ENCODE measurements around the gene CTSZ.
"Not testable (repeated sequence)": the region's sequence is repeated elsewhere in the genome, so short reads cannot be mapped to it uniquely, and the experiment has no call there.

CTSZ gene

DNA sequence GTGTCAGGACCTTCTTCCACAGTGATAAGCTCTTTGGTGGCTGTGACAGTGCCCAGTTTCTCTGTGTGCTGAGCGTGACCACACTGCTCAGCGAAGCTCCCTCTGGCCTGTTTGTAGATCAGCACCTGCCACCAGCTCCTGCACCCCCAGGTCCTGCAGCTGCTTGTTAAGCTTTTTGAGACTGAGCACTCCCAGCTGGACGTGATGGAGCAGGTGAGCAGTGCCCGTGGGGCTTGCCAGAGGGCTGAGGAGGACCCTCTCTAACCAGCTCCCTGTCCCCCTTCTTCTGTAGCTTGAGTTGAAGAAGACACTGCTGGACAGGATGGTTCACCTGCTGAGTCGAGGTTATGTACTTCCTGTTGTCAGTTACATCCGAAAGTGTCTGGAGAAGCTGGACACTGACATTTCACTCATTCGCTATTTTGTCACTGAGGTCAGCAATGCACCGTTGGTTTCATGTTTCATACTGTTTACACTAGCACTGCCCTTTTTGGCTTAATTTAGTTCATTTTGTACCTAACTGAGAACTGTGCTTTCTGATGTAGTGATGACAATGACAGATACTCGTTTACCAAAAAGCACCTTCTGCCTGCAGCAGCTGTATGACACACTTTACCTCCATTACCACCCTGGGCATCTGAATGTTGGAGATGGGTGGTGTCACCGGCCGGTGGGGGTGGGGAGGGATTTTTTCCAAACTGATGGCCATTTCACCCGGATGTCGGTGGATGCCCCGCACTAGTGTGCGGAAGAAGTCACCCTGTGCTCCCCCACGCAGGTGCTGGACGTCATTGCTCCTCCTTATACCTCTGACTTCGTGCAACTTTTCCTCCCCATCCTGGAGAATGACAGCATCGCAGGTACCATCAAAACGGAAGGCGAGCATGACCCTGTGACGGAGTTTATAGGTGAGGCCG lies 13.5 kb downstream of the CTSZ start:
- in situ Hi-C loops (cut with MboI; ENCODE audit: low sequenced_read_pairs): no loop called here
- no peak for DNase-seq (ENCODE audit: low spot score in 2 of 2)
- H3K27me3 ChIP-seq (ENCODE audit: low read depth): no peaks in the 10 kb centered on the region
- no peaks in the 10 kb centered on the region for H3K9me3 ChIP-seq
- no peak overlapping the region for H3K4me3 ChIP-seq
- H3K4me1 ChIP-seq: no peaks in the 10 kb centered on the region
- peaks cover 94% of the 10 kb centered on the region for H3K36me3 ChIP-seq (replicated peaks)

DNA sequence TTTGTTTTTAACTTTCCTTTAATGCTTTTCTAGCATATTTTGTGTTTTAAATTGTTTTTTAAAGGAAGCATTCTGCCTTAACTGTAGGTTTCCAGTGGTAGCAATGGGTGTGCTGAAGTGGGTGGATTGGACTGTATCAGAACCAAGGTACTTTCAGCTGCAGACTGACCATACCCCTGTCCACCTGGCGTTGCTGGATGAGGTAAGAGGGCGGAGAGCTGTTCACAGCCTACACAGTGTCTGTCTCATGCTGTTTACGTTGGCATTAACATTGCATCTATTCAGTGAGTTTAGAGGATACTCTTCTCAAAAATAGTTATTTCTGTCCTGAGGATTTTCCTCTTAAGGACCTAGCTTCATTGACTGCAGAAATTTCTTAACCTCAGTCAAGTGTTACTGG lies 14.1 kb downstream of the CTSZ start:
- Histone ChIP-seq H3K9me3 (no peaks in the 10 kb centered on the region), H3K36me3 (replicated peaks) (peaks cover 98% of the 10 kb centered on the region), H3K4me1 (no peaks in the 10 kb centered on the region), H3K4me3 (no peak overlapping the region), H3K27me3 (ENCODE audit: low read depth) (no peaks in the 10 kb centered on the region)
- in situ Hi-C loops (cut with MboI; ENCODE audit: low sequenced_read_pairs): no loop called here
- no peak for DNase-seq (ENCODE audit: low spot score in 2 of 2)

DNA sequence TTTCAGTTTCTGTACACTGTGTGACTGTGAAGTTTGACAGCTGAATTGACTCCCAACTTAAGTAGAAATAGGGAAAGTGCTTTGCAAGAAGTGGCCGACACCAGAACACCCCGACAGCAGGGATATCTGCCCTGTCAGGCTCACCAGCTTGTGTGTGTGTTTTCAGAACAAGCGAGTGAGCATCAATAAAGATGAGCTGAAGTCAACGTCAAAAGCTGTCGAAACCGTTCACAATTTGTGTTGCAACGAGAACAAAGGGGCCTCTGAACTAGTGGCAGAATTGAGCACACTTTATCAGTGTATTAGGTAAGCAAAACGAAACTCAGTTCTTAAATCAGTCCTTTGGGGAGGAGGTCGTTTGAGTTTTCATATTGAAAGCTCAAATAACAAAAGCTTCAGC lies 15.3 kb downstream of the CTSZ start:
- Histone ChIP-seq H3K9me3 (no peaks in the 10 kb centered on the region), H3K4me1 (no peaks in the 10 kb centered on the region), H3K36me3 (replicated peaks) (peaks cover 98% of the 10 kb centered on the region), H3K4me3 (no peak overlapping the region), H3K27me3 (ENCODE audit: low read depth) (no peaks in the 10 kb centered on the region)
- in situ Hi-C loops (cut with MboI; ENCODE audit: low sequenced_read_pairs): no loop called here
- DNase-seq (ENCODE audit: low spot score in 2 of 2): peak in 1 of 2 experiments; percentile 1

DNA sequence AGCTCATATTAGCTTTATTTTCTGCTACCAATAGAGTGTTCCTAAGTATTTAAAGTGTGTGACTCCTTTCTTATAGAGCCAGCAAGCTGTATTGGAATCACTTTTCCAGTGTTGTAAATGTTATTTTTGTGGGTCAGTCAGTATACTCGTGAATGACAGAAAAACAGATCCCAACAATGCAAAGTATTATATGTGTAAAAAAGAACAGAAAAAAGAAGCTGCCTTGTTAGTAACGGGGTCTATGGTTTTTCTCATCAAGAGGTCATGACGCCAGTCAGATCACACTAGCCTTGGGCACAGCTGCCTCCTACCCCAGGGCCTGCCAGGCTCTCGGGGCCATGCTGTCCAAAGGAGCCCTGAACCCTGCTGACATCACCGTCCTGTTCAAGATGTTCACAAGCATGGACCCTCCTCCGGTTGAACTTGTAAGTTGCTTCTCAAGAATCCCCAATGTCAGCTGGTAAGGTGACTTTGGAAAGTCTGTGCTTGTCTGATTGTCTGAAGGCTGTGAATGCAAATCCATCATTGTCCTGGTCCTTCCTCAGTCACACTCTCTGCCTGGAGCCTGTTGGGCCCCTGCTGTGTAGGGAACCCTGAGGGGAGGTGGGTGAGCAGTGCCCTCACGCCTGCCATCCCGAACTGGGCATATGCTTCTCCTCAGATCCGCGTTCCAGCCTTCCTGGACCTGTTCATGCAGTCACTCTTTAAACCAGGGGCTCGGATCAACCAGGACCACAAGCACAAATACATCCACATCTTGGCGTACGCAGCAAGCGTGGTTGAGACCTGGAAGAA lies 16.2 kb downstream of the CTSZ start:
- Histone ChIP-seq H3K4me1 (no peaks in the 10 kb centered on the region), H3K9me3 (no peaks in the 10 kb centered on the region), H3K27me3 (ENCODE audit: low read depth) (no peaks in the 10 kb centered on the region), H3K36me3 (replicated peaks) (peaks cover 93% of the 10 kb centered on the region), H3K4me3 (no peak overlapping the region)
- in situ Hi-C loops (cut with MboI; ENCODE audit: low sequenced_read_pairs): no loop called here
- DNase-seq (ENCODE audit: low spot score in 2 of 2): no peak

DNA sequence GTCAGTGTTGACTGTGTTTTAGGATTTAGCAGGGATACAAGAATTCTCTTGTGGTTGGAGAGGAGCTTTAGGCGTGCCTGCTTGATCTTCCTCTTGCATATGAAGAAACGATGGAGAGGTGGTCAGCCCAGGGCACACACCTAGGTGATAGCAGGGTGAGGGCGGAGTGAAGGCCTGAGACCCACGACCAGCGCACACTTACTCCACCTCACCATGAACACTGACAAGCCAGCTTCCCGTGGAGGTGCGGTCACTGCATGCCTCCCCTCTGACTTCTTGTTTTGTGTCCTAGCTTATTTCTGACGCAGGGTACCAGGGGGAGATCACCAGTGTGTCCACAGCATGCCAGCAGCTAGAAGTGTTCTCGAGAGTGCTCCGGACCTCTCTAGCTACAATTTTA lies 17.9 kb downstream of the CTSZ start:
- H3K4me3 ChIP-seq: no peak overlapping the region
- in situ Hi-C loops (cut with MboI; ENCODE audit: low sequenced_read_pairs): loop anchor here (10.0 kb wide), 1 partner anchor 84 kb away; no protein-coding TSS in a partner anchor
- H3K4me1 ChIP-seq: no peaks in the 10 kb centered on the region
- no peak for DNase-seq (ENCODE audit: low spot score in 2 of 2)
- H3K36me3 ChIP-seq (replicated peaks): peaks cover 81% of the 10 kb centered on the region
- H3K27me3 ChIP-seq (ENCODE audit: low read depth): no peaks in the 10 kb centered on the region
- H3K9me3 ChIP-seq: no peaks in the 10 kb centered on the region

DNA sequence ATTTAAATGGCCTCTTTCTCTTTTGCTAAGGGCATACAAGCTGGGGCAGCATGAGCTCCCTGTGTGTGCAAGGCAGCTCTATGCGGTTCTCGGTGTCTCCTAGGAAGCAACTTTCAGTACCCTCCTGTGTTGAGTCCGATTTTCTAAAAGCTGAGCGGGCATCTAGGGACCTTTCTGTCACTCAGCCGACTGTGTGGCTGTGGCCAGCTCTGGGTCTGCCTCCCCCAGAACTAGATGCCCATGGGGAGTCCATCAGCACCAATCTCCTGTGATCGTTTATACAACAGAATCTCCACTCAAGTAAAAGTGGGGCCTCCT lies 18.5 kb downstream of the CTSZ start:
- no peaks in the 10 kb centered on the region; the same call in 1 of the 2 replicates for H3K4me1 ChIP-seq
- no peak for DNase-seq (ENCODE audit: low spot score in 2 of 2)
- no peaks in the 10 kb centered on the region for H3K27me3 ChIP-seq (ENCODE audit: low read depth)
- in situ Hi-C loops (cut with MboI; ENCODE audit: low sequenced_read_pairs): loop anchor here (10.0 kb wide), 1 partner anchor 84 kb away; no protein-coding TSS in a partner anchor
- H3K9me3 ChIP-seq: no peaks in the 10 kb centered on the region
- H3K36me3 ChIP-seq (replicated peaks): peaks cover 74% of the 10 kb centered on the region
- no peak overlapping the region for H3K4me3 ChIP-seq

DNA sequence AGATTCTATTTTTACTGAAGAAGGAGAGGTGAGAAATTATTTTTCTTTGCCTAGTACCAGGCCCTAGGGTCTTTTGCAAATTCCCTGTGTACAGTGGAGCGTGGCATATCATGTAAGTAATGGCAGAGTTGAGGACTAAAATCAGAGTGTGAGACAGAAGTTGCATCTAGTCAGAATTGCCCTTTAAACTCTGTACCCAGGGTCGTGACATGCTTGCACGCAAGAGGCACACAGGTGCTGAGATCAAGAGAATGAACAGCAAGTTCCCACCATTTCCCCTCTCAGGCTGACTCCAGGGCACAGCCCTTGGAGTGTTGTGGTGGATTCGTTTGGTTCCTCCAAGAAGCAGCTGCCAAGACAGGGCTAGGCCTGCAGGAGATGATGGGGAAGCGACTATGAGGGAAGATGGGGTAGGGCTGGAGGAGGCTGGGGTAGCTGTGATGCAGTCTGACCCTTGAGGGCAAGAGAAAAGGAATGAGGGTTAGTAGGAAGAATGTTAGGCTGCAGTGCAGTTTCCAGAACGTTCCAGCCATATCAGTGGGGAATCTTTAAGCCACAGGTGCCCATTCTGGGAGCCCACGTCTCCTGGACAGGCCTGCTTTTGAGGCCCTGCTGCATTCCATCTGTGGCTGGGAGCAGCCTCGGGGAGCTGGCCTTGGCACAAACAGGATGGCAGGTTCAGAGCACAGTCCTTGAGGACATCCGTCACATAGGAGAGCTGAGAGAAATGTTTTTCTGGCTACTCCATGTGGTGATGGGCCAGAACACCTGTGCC lies 19.1 kb downstream of the CTSZ start:
- peaks cover 68% of the 10 kb centered on the region for H3K36me3 ChIP-seq (replicated peaks)
- H3K9me3 ChIP-seq: no peaks in the 10 kb centered on the region
- H3K27me3 ChIP-seq (ENCODE audit: low read depth): no peaks in the 10 kb centered on the region
- H3K4me3 ChIP-seq: no peak overlapping the region
- DNase-seq (ENCODE audit: low spot score in 2 of 2): no peak
- no peaks in the 10 kb centered on the region; the same call in 1 of the 2 replicates for H3K4me1 ChIP-seq
- in situ Hi-C loops (cut with MboI; ENCODE audit: low sequenced_read_pairs): loop anchor here (10.0 kb wide), 1 partner anchor 83 kb away; no protein-coding TSS in a partner anchor

DNA sequence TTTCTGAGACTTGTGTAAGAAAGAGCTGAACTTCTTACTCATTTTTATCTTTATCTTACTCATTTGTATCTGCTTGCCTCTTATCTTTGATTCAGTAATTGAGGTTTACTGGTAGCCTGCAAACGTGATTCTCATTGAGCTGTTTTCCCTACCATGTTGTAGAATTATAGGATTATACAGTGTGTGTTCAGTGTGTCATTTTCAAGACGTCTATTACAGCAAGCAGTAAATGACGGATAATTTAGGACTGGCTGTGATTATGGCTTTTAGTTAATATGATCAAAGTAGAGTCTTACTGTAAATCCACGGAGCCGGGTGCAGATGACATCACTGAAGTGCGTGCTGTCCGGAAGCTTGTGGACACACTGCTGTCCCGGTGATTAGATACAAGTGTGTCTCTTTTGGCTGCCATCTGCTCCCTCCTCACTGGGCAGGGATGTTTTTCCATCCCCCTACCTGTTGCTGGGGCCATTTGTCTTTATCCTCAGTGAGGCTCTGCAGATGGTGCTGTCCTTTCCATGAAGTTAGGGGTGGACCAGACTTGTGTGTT lies 20.0 kb downstream of the CTSZ start:
- Histone ChIP-seq H3K4me3 (no peak overlapping the region), H3K4me1 (peaks cover 6% of the 10 kb centered on the region), H3K36me3 (replicated peaks) (peaks cover 59% of the 10 kb centered on the region), H3K27me3 (ENCODE audit: low read depth) (no peaks in the 10 kb centered on the region), H3K9me3 (no peaks in the 10 kb centered on the region)
- in situ Hi-C loops (cut with MboI; ENCODE audit: low sequenced_read_pairs): loop anchor here (10.0 kb wide), 1 partner anchor 82 kb away; no protein-coding TSS in a partner anchor
- no peak for DNase-seq (ENCODE audit: low spot score in 2 of 2)

DNA sequence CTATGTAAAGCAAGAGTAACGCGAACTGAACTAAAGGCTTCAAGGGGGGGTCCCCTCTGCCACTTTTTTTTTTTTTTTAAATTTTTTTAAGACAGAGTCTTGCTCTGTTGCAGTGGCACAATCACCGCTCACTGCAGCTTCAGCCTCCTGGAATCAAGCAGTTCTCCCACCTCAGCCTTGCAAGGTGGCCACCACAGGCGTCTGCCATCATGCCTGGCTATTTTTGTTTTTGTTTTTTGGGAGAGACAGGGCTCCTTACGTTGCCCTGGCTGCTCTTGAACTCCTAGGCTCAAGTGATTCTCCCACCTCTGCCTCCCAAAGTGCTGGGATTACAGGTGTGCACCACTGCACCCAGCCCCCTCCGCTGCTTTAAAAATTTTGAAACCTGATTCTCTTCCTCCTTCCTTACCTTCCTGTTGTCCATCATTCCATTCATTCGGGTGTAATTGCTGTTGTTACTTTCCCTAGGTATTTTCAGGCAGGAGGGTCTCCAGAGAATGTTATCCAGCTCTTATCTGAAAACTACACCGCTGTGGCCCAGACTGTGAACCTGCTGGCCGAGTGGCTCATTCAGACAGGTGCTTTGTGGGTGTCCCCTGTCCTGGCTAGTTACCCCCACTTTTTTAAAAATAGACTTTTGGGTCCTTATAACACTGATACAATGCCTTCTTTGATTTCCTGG lies 20.6 kb downstream of the CTSZ start:
- in situ Hi-C loops (cut with MboI; ENCODE audit: low sequenced_read_pairs): loop anchor here (10.0 kb wide), 1 partner anchor 82 kb away; no protein-coding TSS in a partner anchor
- DNase-seq (ENCODE audit: low spot score in 2 of 2): no peak
- no peaks in the 10 kb centered on the region for H3K9me3 ChIP-seq
- H3K27me3 ChIP-seq (ENCODE audit: low read depth): no peaks in the 10 kb centered on the region
- H3K36me3 ChIP-seq (replicated peaks): peaks cover 53% of the 10 kb centered on the region
- peaks cover 6% of the 10 kb centered on the region for H3K4me1 ChIP-seq
- no peak overlapping the region for H3K4me3 ChIP-seq

DNA sequence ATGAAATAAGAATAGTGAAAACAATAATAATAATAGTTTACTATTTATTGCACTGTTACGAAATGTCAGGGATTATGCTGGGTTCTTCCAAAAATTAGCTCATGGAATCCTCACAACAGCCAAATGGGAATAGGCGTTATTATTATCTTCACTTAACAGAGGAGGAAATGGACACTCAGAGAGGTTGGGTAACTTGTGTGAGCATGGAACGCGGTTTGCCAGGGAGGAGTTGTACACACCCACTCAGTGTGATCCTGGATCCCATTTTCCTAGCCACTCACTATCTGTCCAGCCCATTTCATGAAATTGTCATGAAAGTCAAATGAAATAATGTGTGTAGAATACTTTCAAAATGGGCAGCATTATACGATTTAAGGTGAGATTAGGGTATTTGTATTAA lies 21.4 kb downstream of the CTSZ start:
- in situ Hi-C loops (cut with MboI; ENCODE audit: low sequenced_read_pairs): loop anchor here (10.0 kb wide), 1 partner anchor 81 kb away; no protein-coding TSS in a partner anchor
- H3K4me3 ChIP-seq: no peak overlapping the region
- H3K27me3 ChIP-seq (ENCODE audit: low read depth): no peaks in the 10 kb centered on the region
- H3K9me3 ChIP-seq: no peaks in the 10 kb centered on the region
- DNase-seq (ENCODE audit: low spot score in 2 of 2): no peak
- peaks cover 6% of the 10 kb centered on the region for H3K4me1 ChIP-seq
- H3K36me3 ChIP-seq (replicated peaks): peaks cover 45% of the 10 kb centered on the region

DNA sequence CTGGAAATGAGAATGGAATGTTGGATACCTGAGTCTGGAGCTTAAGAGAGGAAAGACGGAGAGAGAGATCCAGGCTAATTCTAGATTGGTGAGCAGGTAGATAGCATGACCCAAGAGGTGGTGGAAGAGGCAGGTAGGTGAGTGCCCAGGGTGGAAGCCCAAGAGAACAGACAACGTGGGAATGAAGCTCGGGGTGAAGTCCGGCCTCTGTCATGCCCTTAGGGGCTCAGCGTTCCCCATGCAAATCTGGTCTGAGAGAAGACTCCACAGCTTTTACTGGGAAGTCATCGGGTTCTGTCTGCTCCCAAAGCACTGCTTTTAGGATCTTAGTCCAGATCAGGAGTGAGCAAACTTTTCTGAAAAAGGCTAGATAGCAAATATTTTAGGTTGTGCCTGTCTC lies 22.4 kb downstream of the CTSZ start:
- H3K27me3 ChIP-seq (ENCODE audit: low read depth): no peaks in the 10 kb centered on the region
- no peaks in the 10 kb centered on the region for H3K9me3 ChIP-seq
- H3K4me1 ChIP-seq: peaks cover 6% of the 10 kb centered on the region
- in situ Hi-C loops (cut with MboI; ENCODE audit: low sequenced_read_pairs): loop anchor here (10.0 kb wide), 1 partner anchor 80 kb away; no protein-coding TSS in a partner anchor
- H3K36me3 ChIP-seq (replicated peaks): peaks cover 36% of the 10 kb centered on the region
- no peak for DNase-seq (ENCODE audit: low spot score in 2 of 2)
- H3K4me3 ChIP-seq: no peak overlapping the region

DNA sequence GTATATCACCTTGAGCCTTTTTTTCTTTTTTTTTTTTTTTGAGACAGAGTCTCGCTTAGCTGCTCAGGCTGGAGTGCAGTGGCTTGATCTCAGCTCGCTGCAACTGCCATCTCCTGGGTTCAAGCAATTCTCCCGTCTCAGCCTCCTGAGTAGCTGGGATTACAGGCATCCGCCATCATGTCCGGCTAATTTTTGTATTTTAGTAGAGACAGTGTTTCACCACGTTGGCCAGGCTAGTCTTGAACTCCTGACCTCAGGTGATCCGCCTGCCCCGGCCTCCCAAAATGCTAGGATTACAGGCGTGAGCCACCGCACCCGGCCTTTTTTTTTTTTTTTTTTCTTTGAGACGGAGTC lies 24.0 kb downstream of the CTSZ start:
- H3K9me3 ChIP-seq; H3K4me1 ChIP-seq; H3K27me3 ChIP-seq (ENCODE audit: low read depth); H3K4me3 ChIP-seq; DNase-seq (ENCODE audit: low spot score in 2 of 2): not testable (repeated sequence)
- in situ Hi-C loops (cut with MboI; ENCODE audit: low sequenced_read_pairs): loop anchor here (10.0 kb wide), 1 partner anchor 78 kb away; no protein-coding TSS in a partner anchor
- H3K36me3 ChIP-seq (replicated peaks): peaks cover 20% of the 10 kb centered on the region
